ENCODE measurements around the gene STRA6. TPM values are rescaled to one million over a fixed set of nuclear protein-coding genes. Genes with fewer than 3 reads are reported as not detected.
A peak's percentile ranks its signal among the peaks of the same experiment; 100 is the strongest.
"Not testable (repeated sequence)": the region's sequence is repeated elsewhere in the genome, so short reads cannot be mapped to it uniquely, and the experiment has no call there.

Gene STRA6
- total and polyA plus RNA-seq, 2 donors = 2.2 to 21.9 TPM

- not testable (repeated sequence) for DNase-seq (ENCODE audit: extremely low spot score); H3K36me3 ChIP-seq (ENCODE audit: insufficient read depth); H3K4me3 ChIP-seq (ENCODE audit: low read depth, low read length); H3K4me1 ChIP-seq (ENCODE audit: insufficient read depth); H3K27ac ChIP-seq (ENCODE audit: low read depth)
- 96% methylated on average over 3 of the region's 3 CpGs for WGBS
Measured at GRCh38 chr15:74160390-74160789, 42.2 kb downstream of the STRA6 start.

GRCh38 chr15:74159773-74160172 is 42.8 kb downstream of the STRA6 start:
- Histone ChIP-seq H3K27ac (ENCODE audit: low read depth) (no peak overlapping the region), H3K36me3 (ENCODE audit: insufficient read depth) (no peaks in the 10 kb centered on the region), H3K4me3 (ENCODE audit: low read depth, low read length) (no peak overlapping the region), H3K4me1 (ENCODE audit: insufficient read depth) (no peaks in the 10 kb centered on the region)
- DNase-seq (ENCODE audit: extremely low spot score) = no peak
- 87% methylated on average over 1 of the region's 1 CpG for WGBS

GRCh38 chr15:74158855-74159650 is 43.5 kb downstream of the STRA6 start:
- 61% methylated on average over 5 of the region's 5 CpGs for WGBS
- no peak overlapping the region for H3K4me3 ChIP-seq (ENCODE audit: low read depth, low read length)
- DNase-seq (ENCODE audit: extremely low spot score) = no peak
- no peak overlapping the region for H3K27ac ChIP-seq (ENCODE audit: low read depth)
- H3K36me3 ChIP-seq (ENCODE audit: insufficient read depth) = no peaks in the 10 kb centered on the region
- no peaks in the 10 kb centered on the region for H3K4me1 ChIP-seq (ENCODE audit: insufficient read depth)

DNA sequence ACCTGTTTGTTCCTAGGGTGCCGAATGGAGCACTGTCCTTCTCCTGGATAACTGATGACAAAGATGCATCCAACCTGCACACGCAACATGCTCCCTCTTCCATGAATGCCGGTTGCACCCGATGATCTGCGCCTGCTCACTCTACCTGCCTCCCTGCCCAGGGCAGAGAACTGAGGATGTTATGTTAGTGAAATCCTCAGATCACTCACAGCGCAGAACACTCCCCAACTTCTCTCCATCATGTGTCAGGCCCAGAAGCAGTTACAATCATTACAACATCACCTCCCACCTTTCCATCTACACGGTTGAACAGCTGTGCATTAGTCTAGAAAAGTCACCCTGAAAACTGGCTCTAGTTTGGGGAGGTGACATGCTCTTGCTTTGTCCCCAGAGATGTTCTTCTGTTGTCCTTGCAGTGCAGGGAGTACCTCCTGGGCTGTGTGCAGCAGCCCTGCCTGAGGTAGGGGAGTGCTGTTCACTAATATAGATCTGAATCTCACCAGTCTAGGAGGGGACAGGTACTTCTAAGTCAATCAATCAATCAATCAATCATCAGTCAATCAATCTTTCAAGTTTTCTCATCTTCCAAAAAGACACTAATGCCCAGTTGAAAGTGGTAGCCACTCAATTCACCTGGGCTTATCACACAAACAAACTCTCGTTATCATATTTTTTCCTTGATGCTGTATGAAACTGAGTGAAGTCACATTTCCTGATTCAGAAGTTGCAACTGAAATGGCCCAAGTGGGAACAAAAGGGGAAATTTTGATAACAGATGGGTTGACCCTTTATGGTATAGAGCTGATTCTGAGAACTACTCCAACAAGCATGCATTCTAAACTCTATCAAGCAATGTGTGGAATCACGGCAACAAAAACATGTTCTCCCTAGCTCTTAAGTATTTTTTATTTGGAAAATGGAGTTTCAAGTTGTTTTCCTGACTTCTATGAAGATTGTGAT is 44.4 kb downstream of the STRA6 start:
- H3K36me3 ChIP-seq (ENCODE audit: insufficient read depth) = no peaks in the 10 kb centered on the region
- H3K4me3 ChIP-seq (ENCODE audit: low read depth, low read length) = no peak overlapping the region
- no peak for DNase-seq (ENCODE audit: extremely low spot score)
- H3K4me1 ChIP-seq (ENCODE audit: insufficient read depth) = no peaks in the 10 kb centered on the region
- H3K27ac ChIP-seq (ENCODE audit: low read depth) = no peak overlapping the region
- 90% methylated on average over 9 of the region's 9 CpGs for WGBS

- Histone ChIP-seq H3K4me1 (ENCODE audit: insufficient read depth) (no peaks in the 10 kb centered on the region), H3K4me3 (ENCODE audit: low read depth, low read length) (no peak overlapping the region), H3K36me3 (ENCODE audit: insufficient read depth) (no peaks in the 10 kb centered on the region), H3K27ac (ENCODE audit: low read depth) (no peak overlapping the region)
- peak; percentile 56 for DNase-seq (ENCODE audit: extremely low spot score)
- WGBS = 6% methylated on average over 7 of the region's 7 CpGs
Measured at GRCh38 chr15:74156678-74157411, 45.7 kb downstream of the STRA6 start.

DNA sequence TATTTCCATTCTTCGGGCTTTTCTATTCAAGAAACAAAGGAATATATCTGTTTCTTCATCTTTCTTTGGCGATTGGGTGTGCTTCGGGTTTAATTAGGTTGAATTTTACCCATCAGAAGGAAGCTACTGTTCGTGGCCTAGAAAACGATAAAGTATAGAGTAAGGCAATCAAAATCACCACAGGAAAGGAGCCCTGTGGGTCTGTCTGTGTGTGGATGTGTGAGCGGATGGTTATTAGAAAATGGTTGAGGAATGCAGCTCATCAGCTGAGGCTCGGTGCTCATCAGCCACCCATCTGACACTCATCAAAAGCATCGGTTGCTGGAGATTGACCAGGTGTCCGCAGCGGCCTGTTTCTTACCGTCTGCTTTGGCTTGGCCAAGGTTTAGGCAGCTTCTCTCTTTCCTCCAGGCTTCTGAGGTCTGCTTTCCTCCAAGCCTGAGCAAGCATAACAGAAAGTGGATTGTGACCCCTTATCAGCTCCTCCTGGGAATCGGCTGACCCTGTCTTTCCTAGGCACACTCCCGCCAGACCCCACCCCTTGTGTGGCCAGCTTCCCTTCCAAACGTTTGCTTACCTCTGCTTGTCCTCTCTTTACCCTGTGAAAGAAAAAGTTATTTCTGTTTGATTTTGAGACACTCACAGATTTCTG is 46.7 kb downstream of the STRA6 start:
- no peak for DNase-seq (ENCODE audit: extremely low spot score)
- 66% methylated on average over 14 of the region's 14 CpGs for WGBS
- Histone ChIP-seq H3K4me3 (ENCODE audit: low read depth, low read length) (no peak overlapping the region), H3K4me1 (ENCODE audit: insufficient read depth) (no peaks in the 10 kb centered on the region), H3K36me3 (ENCODE audit: insufficient read depth) (no peaks in the 10 kb centered on the region), H3K27ac (ENCODE audit: low read depth) (no peak overlapping the region)

DNA sequence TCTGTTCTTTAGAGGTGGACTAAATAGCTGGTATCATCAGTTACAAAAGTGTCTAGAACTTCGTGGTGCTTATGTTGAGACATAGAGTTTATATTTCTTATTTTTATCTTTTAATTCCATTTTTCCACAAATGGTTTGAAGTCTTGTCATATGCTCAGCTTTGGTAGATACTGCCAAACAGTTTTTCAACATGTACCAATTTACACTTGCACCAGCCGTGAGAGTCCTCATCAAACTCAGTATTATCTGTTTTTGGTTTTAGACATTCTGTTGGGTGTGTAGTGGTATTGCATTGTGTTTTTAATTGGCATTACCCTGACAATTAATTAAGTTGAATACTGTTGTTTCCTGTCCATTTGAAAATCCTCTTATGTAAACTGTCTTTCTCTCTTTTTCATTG is 55.5 kb downstream of the STRA6 start:
- WGBS = 64% methylated on average over 2 of the region's 2 CpGs
- H3K36me3 ChIP-seq (ENCODE audit: insufficient read depth) = no peaks in the 10 kb centered on the region
- DNase-seq (ENCODE audit: extremely low spot score) = no peak
- no peak overlapping the region for H3K27ac ChIP-seq (ENCODE audit: low read depth)
- no peak overlapping the region for H3K4me3 ChIP-seq (ENCODE audit: low read depth, low read length)
- H3K4me1 ChIP-seq (ENCODE audit: insufficient read depth) = no peaks in the 10 kb centered on the region

DNA sequence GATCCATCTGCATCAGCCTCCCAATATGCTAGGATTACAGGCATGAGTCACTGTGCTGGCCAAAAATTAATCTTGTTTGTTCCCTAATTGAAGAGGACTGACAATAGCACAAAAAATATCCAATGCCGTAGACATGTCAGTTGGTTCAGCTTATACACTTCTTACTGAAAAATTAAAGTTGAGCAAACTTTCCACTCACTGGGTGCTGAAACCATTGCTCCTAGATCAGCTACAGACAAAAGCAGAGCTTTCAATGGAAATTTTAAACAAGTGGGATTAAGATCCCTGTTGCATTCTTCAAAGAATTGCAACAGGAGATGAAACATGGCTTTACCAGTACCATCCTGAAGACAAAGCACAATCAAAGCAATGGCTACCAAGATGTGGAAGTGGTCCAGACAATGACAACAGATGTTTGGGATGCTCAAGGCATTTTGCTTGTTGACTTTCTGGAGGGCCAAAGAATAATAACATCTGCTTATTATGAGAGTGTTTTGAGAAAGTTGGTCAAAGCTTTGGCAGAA is 56.2 kb downstream of the STRA6 start:
- 88% methylated on average over 1 of the region's 1 CpG for WGBS

GRCh38 chr15:74144153-74144775 is 58.3 kb downstream of the STRA6 start:
- Histone ChIP-seq H3K4me3 (ENCODE audit: low read depth, low read length) (no peak overlapping the region), H3K4me1 (ENCODE audit: insufficient read depth) (no peaks in the 10 kb centered on the region), H3K36me3 (ENCODE audit: insufficient read depth) (no peaks in the 10 kb centered on the region), H3K27ac (ENCODE audit: low read depth) (no peak overlapping the region)
- no peak for DNase-seq (ENCODE audit: extremely low spot score)
- 79% methylated on average over 6 of the region's 6 CpGs for WGBS

More for the DNA sequence above, 56.2 kb downstream of the STRA6 start:
- Histone ChIP-seq H3K36me3 (ENCODE audit: insufficient read depth) (no peaks in the 10 kb centered on the region), H3K4me1 (ENCODE audit: insufficient read depth) (no peaks in the 10 kb centered on the region), H3K4me3 (ENCODE audit: low read depth, low read length) (no peak overlapping the region), H3K27ac (ENCODE audit: low read depth) (no peak overlapping the region)
- no peak for DNase-seq (ENCODE audit: extremely low spot score)

GRCh38 chr15:74141591-74141990 is 61.0 kb downstream of the STRA6 start:
- H3K4me1 ChIP-seq (ENCODE audit: insufficient read depth) = no peaks in the 10 kb centered on the region
- H3K36me3 ChIP-seq (ENCODE audit: insufficient read depth) = no peaks in the 10 kb centered on the region
- WGBS = 97% methylated on average over 1 of the region's 1 CpG
- H3K4me3 ChIP-seq (ENCODE audit: low read depth, low read length) = no peak overlapping the region
- H3K27ac ChIP-seq (ENCODE audit: low read depth) = no peak overlapping the region
- DNase-seq (ENCODE audit: extremely low spot score) = no peak

DNA sequence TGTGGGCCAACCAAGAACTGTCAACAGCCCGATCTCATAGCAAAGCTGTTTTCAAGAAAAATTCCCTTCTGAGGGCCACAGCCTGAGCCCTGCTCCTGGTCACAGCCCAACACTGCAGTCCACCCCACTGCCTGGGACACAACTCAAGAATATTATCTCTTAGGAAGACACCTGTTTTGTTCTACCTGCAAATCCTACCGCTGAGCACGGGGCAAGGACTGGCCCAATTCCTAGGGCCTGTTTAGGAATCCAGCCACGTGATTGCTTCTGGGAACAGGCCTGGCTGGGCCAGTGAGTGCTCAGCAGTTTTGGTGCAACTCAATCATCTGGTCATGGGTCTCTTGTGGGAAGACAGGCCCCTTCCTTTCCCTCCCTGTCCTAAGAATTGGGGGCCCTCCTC is 63.9 kb downstream of the STRA6 start:
- Histone ChIP-seq H3K36me3 (ENCODE audit: insufficient read depth) (no peaks in the 10 kb centered on the region), H3K4me1 (ENCODE audit: insufficient read depth) (no peaks in the 10 kb centered on the region), H3K4me3 (ENCODE audit: low read depth, low read length) (no peak overlapping the region), H3K27ac (ENCODE audit: low read depth) (no peak overlapping the region)
- no peak for DNase-seq (ENCODE audit: extremely low spot score)
- 86% methylated on average over 4 of the region's 4 CpGs for WGBS

GRCh38 chr15:74137537-74137894 is 65.1 kb downstream of the STRA6 start:
- 51% methylated on average over 2 of the region's 2 CpGs for WGBS
- no peak overlapping the region for H3K27ac ChIP-seq (ENCODE audit: low read depth)
- DNase-seq (ENCODE audit: extremely low spot score) = no peak
- no peaks in the 10 kb centered on the region for H3K36me3 ChIP-seq (ENCODE audit: insufficient read depth)
- H3K4me3 ChIP-seq (ENCODE audit: low read depth, low read length) = no peak overlapping the region
- no peaks in the 10 kb centered on the region for H3K4me1 ChIP-seq (ENCODE audit: insufficient read depth)

Measured in urinary bladder (tissue), 4 donors.